Thymus (tissue), 11 donors: Measurements from ENCODE around the gene TPO. TPM values are rescaled to one million over a fixed set of nuclear protein-coding genes. Genes with fewer than 3 reads are reported as not detected.

ENCODE experiments used
- DNase-seq, 9 donors: peaks; one replicate each; pipeline ENCODE4 v3.0.0-alpha.2; 2013; ENCODE audit warnings: low spot score in 9 of 9, low read depth in 6 of 9, missing footprints in 1 of 9
- H3K27ac ChIP-seq, 2 donors: one replicate each; pipeline ENCODE4 v1.5.1; 2013; ENCODE audit warnings: control low read depth in 1 of 2, low read depth in 1 of 2, low read length in 1 of 2, mild to moderate bottlenecking in 1 of 2, moderate library complexity in 1 of 2
- H3K27me3 ChIP-seq, 2 donors: one replicate each; pipeline ENCODE4 v1.5.1; 2013; ENCODE audit warnings: low read length in 1 of 2; ENCODE audit not compliant: control insufficient read depth in 2 of 2, insufficient read depth in 1 of 2
- H3K36me3 ChIP-seq, 2 donors: one replicate each; pipeline ENCODE4 v1.5.1; 2013; ENCODE audit warnings: low read length in 1 of 2, mild to moderate bottlenecking in 1 of 2, moderate library complexity in 1 of 2; ENCODE audit not compliant: control insufficient read depth in 2 of 2, insufficient read depth in 2 of 2
- H3K4me1 ChIP-seq, 2 donors: one replicate each; pipeline ENCODE4 v1.5.1; 2013; ENCODE audit warnings: low read length in 2 of 2; ENCODE audit not compliant: control insufficient read depth in 2 of 2, insufficient read depth in 2 of 2
- H3K4me3 ChIP-seq, 2 donors: one replicate each; pipeline ENCODE4 v1.5.1; 2013; ENCODE audit warnings: low read length in 2 of 2, control low read depth in 1 of 2, mild to moderate bottlenecking in 1 of 2
- H3K9me3 ChIP-seq, 2 donors: one replicate each; pipeline ENCODE4 v1.5.1; 2013; ENCODE audit warnings: low read length in 1 of 2, mild to moderate bottlenecking in 1 of 2; ENCODE audit not compliant: control insufficient read depth in 2 of 2, insufficient read depth in 1 of 2
- WGBS: extraction: QIAGEN DNeasy Blood & Tissue Kit; methylation state at CpG from one replicate; pipeline ENCODE4 v1.1.7; 2013; 5-methylcytosine and 5-hydroxymethylcytosine counted together
- polyA plus RNA-seq: library from polyadenylated mRNA; stranded (reverse); fragments of 200-250 nt; gene quantifications from one replicate; pipeline ENCODE4 v1.2.3, GENCODE V29; 2013
- total RNA-seq: library from RNA; stranded (reverse); fragments of 120-200 nt; gene quantifications from one replicate; pipeline ENCODE4 v1.2.4, GENCODE V29; 2013
- donor health status: healthy.

The TPO gene
- total and polyA plus RNA-seq, 2 donors = 0.05 to 2.0 TPM

- no peak overlapping the region for H3K27ac ChIP-seq
- 79% methylated on average over 4 of the region's 4 CpGs for WGBS
- DNase-seq = no peak
Measured at GRCh38 chr2:1462994-1463393, 49.7 kb downstream of the TPO start.

GRCh38 chr2:1472350-1472749, 59.1 kb downstream of the TPO start:
- Histone ChIP-seq H3K4me3 (no peak overlapping the region), H3K9me3 (peaks cover 0 to 6% of the 10 kb centered on the region in 2 donors), H3K36me3 (no peaks in the 10 kb centered on the region), H3K27ac (no peak overlapping the region), H3K4me1 (peaks cover 0 to 4% of the 10 kb centered on the region in 2 donors), H3K27me3 (peaks cover 0 to 9% of the 10 kb centered on the region in 2 donors)
- no peak for DNase-seq
- WGBS = 88% methylated on average over 9 of the region's 9 CpGs

More at GRCh38 chr2:1462994-1463393, 49.7 kb downstream of the TPO start:
- H3K4me3 ChIP-seq = no peak overlapping the region
- H3K9me3 ChIP-seq = no peaks in the 10 kb centered on the region
- no peaks in the 10 kb centered on the region for H3K36me3 ChIP-seq
- no peaks in the 10 kb centered on the region for H3K4me1 ChIP-seq
- peaks cover 0 to 4% of the 10 kb centered on the region in 2 donors for H3K27me3 ChIP-seq

- Histone ChIP-seq H3K27me3 (peaks cover 0 to 11% of the 10 kb centered on the region in 2 donors), H3K27ac (no peak overlapping the region), H3K4me3 (no peak overlapping the region), H3K36me3 (no peaks in the 10 kb centered on the region), H3K4me1 (no peaks in the 10 kb centered on the region), H3K9me3 (no peaks in the 10 kb centered on the region)
- WGBS = 96% methylated on average over 30 of the region's 30 CpGs
- DNase-seq = no peak
Measured at GRCh38 chr2:1476617-1477195, 63.4 kb downstream of the TPO start.

GRCh38 chr2:1477196-1478040, 64.2 kb downstream of the TPO start:
- no peak for DNase-seq
- Histone ChIP-seq H3K27me3 (peaks cover 0 to 11% of the 10 kb centered on the region in 2 donors), H3K36me3 (no peaks in the 10 kb centered on the region), H3K27ac (no peak overlapping the region), H3K9me3 (no peaks in the 10 kb centered on the region), H3K4me3 (no peak overlapping the region), H3K4me1 (peaks cover 0 to 4% of the 10 kb centered on the region in 2 donors)
- 84% methylated on average over 76 of the region's 76 CpGs for WGBS

- Histone ChIP-seq H3K27ac (no peak overlapping the region), H3K4me1 (peaks cover 0 to 16% of the 10 kb centered on the region in 2 donors), H3K4me3 (no peak overlapping the region), H3K9me3 (no peaks in the 10 kb centered on the region), H3K27me3 (peaks cover 0 to 11% of the 10 kb centered on the region in 2 donors), H3K36me3 (no peaks in the 10 kb centered on the region)
- WGBS = 88% methylated on average over 48 of the region's 48 CpGs
- no peak for DNase-seq
Measured at GRCh38 chr2:1478311-1479305, 65.3 kb downstream of the TPO start.

- Histone ChIP-seq H3K27ac (no peak overlapping the region), H3K4me1 (peaks cover 0 to 16% of the 10 kb centered on the region in 2 donors), H3K9me3 (no peaks in the 10 kb centered on the region), H3K4me3 (no peak overlapping the region), H3K36me3 (no peaks in the 10 kb centered on the region), H3K27me3 (peaks cover 0 to 11% of the 10 kb centered on the region in 2 donors)
- DNase-seq = no peak
- WGBS = 95% methylated on average over 6 of the region's 6 CpGs
Measured at GRCh38 chr2:1479346-1479745, 66.1 kb downstream of the TPO start.

GRCh38 chr2:1480671-1481076, 67.4 kb downstream of the TPO start:
- no peaks in the 10 kb centered on the region for H3K9me3 ChIP-seq
- no peaks in the 10 kb centered on the region for H3K36me3 ChIP-seq
- no peak overlapping the region for H3K27ac ChIP-seq
- peaks cover 0 to 11% of the 10 kb centered on the region in 2 donors for H3K27me3 ChIP-seq
- peaks cover 0 to 16% of the 10 kb centered on the region in 2 donors for H3K4me1 ChIP-seq
- H3K4me3 ChIP-seq = no peak overlapping the region
- DNase-seq = no peak
- 96% methylated on average over 13 of the region's 13 CpGs for WGBS

- no peak for DNase-seq
- WGBS = 93% methylated on average over 20 of the region's 20 CpGs
- H3K27me3 ChIP-seq = peaks cover 0 to 9% of the 10 kb centered on the region in 2 donors
- H3K9me3 ChIP-seq = no peaks in the 10 kb centered on the region
- H3K36me3 ChIP-seq = no peaks in the 10 kb centered on the region
- H3K27ac ChIP-seq = no peak overlapping the region
- peaks cover 0 to 16% of the 10 kb centered on the region in 2 donors for H3K4me1 ChIP-seq
- no peak overlapping the region for H3K4me3 ChIP-seq
Measured at GRCh38 chr2:1481406-1482252, 68.4 kb downstream of the TPO start.
